NCI-H524 (cell line): ENCODE data around the gene MTREX.

ENCODE experiments used
- DNase-seq, 2 experiments: peaks; one replicate each; lab custom pipeline; 2025; lab: John Stamatoyannopoulos, UW

The MTREX gene

DNA sequence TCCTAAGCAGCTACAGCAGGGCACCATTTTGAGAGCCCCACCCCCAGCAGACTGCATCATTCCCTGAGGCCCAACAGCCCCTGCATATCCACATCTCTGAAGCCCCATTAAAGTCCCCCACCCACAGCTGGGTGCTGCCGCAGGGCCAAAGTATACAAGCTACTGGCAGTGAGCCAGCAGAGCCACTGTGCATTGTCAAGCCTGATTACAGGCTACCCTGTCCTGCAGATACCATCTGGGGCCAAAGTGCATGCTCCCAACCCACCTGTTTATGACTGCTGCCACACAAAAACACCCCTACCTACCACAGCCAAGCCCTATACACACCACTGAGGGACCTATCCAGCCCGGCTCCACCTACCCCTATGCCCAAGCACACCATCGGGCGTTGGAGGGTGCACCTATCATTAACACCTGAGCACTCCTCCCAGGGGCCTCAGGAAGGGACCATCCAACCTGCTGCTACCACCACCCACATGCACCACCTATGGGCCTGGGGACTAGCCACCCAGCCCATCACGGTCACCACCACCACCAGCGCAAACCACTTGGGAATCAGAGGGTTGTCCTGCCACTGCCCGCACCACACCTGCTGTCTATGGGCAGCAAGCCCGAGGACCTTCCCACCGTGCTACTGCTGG is 121.9 kb downstream of the MTREX start:
- peak in 1 of 2 experiments; percentile 28 for DNase-seq

- no peak for DNase-seq
Measured at GRCh38 chr5:55432549-55432948, 124.8 kb downstream of the MTREX start.

GRCh38 chr5:55437452-55437851 is 129.7 kb downstream of the MTREX start:
- no peak for DNase-seq

GRCh38 chr5:55437859-55438206 is 130.0 kb downstream of the MTREX start:
- no peak for DNase-seq

DNA sequence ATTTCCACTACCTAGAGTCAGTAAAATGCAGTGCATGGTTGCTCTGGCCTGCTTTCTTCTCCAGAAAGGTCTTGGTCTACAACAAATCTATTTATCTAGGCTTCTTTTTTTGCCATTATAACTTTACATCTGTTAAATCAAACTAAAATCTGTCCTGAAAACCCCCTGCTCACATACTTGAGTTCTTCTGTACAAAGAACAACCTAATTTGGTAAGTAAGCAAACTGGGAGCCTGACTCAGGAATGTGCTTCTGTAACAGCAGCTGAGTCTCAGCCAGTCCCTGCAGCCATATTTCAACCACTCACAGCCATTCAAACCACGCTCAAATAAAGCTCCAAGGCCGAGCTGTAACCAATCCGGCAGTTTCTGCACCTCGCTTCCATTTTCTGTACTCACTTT is 131.2 kb downstream of the MTREX start:
- no peak for DNase-seq

GRCh38 chr5:55440188-55440646 is 132.4 kb downstream of the MTREX start:
- DNase-seq, result no peak

- peak in 1 of 2 experiments; percentile 39 for DNase-seq
Measured at GRCh38 chr5:55441107-55441771, 133.4 kb downstream of the MTREX start.

DNA sequence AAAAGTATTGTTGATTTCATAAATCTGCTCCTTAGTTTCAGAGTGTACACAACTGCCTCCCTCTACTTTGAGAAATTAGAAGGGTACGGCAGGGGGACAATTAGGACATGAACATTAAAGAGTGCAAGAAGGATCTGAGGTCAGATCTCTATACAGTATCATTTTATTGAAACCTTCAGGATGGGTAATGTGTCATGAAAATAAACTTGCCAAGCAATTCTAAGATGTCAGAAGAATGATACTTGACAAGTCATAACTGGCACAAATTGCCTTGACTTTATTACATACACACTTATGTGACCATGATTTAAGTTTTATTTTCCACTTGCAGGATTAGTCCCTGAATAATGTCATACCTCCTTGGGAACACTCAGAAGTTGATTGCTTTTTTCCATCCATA is 134.2 kb downstream of the MTREX start:
- DNase-seq, result no peak

- DNase-seq, result peak in 1 of 2 experiments; percentile 39
Measured at GRCh38 chr5:55445791-55446190, 138.0 kb downstream of the MTREX start.

DNA sequence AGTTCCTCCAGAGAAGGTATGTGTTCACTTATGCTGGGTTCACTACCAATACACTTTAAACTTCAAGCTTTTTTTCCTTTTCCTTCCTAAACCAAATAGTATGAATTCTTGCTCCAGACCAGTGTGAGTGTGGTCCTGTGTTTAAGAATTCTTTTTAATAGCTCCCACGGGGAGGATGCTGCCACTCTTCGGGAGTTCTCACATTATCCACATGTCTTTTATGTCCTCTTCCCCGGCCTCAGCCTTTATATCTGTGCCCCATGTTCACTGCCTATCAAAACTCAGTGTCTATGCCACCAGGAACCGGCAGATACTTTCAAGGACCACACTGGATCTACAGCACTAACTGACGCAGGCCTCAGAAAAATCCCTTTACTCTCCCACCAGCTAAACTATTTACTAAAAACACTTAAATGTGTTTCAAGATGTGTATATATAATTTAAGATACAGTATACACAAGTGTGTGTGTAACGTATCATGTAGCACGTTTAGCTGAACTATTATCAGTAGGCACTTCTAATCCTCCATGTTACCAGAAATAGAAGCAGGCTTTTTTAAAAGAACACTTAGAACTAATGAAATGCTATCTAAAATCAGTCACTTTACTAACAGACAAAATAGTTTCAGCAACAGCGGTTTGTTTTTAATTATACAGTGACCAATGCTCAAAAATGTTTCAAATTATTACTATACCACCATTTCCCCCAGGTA is 139.0 kb downstream of the MTREX start:
- DNase-seq, result no peak

GRCh38 chr5:55450050-55450765 is 142.4 kb downstream of the MTREX start:
- DNase-seq, result no peak

DNA sequence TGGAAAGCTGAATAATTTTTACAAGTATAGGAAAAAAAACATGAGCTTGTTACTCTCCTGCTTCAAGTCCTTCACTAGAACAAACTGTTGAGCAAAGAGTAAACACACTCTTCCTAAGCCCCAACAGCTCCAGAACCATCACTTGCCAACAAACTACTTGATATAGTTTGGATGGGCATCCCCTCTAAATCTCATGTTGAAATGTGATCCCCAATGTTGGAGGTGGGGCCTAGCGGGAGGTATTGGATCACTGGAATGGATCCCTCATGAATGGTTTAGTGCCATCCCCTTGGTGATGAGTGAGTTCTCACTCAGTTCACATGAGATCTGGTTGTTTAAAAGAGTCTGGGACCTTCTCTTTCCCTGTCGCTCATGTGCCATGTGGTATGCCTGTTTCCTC is 144.2 kb downstream of the MTREX start:
- no peak for DNase-seq

DNA sequence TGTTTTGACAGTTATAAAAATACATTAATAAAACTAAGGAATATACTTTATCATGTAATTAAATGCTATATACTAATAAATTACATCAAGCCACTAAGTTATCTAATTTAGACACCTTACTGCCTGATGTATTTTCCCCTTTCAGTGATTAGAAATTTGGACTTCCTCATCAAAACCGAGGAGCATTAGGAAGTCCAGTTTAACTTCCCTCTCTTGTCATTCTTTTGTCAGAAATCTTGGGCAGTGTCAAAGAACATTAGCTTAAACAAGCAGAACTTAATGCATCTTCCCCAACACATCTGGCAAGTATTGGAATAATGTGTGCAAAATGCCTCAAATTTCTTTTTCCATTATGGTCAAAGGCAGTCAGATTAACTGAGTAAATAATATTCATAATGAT is 145.4 kb downstream of the MTREX start:
- no peak for DNase-seq

- DNase-seq, result no peak
Measured at GRCh38 chr5:55454282-55454681, 146.5 kb downstream of the MTREX start.

- no peak for DNase-seq
Measured at GRCh38 chr5:55456216-55456895, 148.6 kb downstream of the MTREX start.

- DNase-seq, result no peak
Measured at GRCh38 chr5:55459572-55459971, 151.8 kb downstream of the MTREX start.

DNA sequence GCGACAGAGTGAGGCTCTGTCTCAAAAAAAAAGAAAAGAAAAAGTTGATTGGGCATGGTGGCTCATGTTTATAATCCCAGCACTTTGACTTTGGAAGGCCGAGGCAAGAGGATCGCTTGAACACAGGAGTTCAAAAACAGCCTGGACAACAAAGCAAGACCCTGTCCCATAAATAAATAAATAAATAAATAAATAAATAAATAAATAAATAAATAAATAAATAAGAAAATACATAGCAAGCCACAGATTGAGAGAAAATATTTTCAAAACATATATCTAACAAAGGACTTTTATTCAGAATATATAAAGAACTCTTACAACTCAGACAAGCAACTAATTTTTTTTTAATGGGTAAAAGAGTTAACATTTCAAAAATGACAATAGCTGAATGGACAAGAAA is 155.8 kb downstream of the MTREX start:
- no peak for DNase-seq

DNA sequence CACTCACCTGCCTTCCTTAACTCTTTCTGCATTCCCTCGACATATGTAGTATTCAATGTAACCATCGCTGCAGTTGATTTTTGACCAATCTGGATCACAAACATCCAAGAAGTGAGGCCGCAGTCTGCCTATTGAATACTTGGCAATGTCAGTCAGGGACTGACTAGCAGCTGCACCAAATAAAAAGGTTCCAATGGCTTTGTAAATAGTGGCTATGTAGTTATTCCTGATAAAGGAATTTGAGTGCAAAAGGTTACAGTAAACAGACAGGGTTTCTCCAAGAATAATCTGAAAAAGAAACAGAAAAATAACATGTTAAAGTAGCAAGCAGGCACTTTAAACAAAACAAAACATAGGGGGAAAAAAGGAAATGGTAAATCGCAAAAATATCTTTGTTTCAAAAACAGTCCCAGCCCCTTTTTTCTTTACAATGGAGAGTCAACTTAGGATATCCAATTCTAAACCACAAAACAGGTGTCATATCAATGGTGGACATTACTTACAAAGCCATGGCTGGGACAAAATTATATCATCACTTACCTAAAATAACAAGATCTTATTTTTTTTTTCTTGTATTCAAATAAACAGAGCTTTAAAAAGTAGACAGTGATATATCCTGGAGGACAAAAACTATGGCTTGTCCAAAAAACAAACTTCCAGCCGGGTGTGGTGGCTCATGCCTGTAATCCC is 160.2 kb downstream of the MTREX start:
- no peak for DNase-seq

- no peak for DNase-seq
Measured at GRCh38 chr5:55469839-55470238, 162.1 kb downstream of the MTREX start.

DNA sequence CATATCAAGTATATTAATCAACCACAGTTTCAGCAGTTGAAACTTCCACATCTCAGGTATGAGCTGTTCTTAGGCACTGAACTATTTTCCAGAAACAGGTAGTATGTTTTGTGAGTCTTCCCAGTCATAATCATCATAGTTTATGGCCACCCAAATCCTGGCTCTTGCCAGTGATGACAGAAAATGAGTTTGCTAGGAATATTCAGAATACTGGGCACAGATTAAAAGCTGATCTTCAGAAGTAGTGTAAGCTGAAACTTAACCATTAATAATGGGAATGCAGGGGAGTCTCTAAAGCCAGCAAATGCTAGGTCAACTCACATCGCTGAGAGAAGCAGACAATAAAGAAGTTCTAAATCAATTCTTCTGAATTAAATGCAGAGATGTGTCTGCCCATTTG is 162.5 kb downstream of the MTREX start:
- no peak for DNase-seq

DNA sequence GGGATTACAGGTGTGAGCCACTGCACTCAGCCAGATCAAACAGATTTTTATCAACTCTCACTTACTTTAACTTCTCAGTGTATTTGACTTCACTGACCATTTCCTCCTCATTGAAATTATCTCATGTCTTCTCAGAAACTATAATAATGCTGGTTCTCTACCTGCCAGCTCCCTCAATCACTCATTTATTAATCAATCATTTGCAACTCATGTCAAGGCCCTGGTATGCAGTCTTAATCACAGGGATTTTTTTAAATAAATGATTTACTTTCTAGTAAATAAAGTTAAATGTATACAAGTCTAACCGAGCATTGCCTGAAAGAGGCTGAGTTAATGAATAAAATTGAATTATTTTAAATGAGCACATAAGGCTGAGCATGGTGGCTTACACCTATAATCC is 163.7 kb downstream of the MTREX start:
- DNase-seq, result no peak
